ENCODE measurements around the gene DNAJC22. TPM values are rescaled to one million over a fixed set of nuclear protein-coding genes. Genes with fewer than 3 reads are reported as not detected.
"Not testable (repeated sequence)": the region's sequence is repeated elsewhere in the genome, so short reads cannot be mapped to it uniquely, and the experiment has no call there.

The DNAJC22 gene
- total and polyA plus RNA-seq, 11 donors, result 0.08 to 4.4 (median 0.52) TPM; not detected in 4

DNA sequence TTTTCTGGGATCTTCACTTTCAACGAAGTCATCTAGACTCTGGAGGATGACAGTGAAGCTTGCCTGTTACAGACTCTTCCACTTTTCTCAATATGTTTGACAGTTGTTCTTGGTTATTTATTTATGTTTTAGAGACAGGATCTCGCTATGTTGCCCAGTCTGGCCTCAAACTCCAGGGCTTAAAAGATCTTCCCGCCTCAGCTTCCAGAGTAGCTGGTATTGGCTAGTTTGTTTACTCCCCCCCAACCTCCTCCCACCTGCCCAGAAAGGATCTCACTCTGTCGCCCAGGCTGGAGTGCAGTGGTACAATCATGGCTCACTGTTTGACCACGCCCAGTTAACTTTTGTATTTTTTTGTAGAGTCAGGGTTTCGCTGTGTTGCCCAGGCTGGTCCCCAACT is 23.9 kb downstream of the DNAJC22 start:
- Histone ChIP-seq H3K4me1 (peaks cover 3 to 34% (median 25%) of the 10 kb centered on the region in 12 donors), H3K36me3 (peaks cover 0 to 3% (median 0%) of the 10 kb centered on the region in 9 donors), H3K9me3 (no peaks in the 10 kb centered on the region), H3K4me3 (no peak overlapping the region), H3K27ac (no peak overlapping the region), H3K27me3 (no peaks in the 10 kb centered on the region)
- intact Hi-C loops (cut with DNase I), result loop anchor here in 1 of 10 donors (10.0 kb wide), 1 partner anchor 74 kb away; no protein-coding TSS in a partner anchor
- TF ChIP-seq, protein P1, sequence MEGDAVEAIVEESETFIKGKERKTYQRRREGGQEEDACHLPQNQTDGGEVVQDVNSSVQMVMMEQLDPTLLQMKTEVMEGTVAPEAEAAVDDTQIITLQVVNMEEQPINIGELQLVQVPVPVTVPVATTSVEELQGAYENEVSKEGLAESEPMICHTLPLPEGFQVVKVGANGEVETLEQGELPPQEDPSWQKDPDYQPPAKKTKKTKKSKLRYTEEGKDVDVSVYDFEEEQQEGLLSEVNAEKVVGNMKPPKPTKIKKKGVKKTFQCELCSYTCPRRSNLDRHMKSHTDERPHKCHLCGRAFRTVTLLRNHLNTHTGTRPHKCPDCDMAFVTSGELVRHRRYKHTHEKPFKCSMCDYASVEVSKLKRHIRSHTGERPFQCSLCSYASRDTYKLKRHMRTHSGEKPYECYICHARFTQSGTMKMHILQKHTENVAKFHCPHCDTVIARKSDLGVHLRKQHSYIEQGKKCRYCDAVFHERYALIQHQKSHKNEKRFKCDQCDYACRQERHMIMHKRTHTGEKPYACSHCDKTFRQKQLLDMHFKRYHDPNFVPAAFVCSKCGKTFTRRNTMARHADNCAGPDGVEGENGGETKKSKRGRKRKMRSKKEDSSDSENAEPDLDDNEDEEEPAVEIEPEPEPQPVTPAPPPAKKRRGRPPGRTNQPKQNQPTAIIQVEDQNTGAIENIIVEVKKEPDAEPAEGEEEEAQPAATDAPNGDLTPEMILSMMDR (IDR thresholded peaks at IDR 0.05), result no peak
- no peak for TF ChIP-seq POLR2A (IDR thresholded peaks at IDR 0.05)
- WGBS, 4 donors, result 92 to 94% (median 93%) methylated on average over 6 of the region's 6 CpGs
- ATAC-seq, result no peak
- no peak for DNase-seq

DNA sequence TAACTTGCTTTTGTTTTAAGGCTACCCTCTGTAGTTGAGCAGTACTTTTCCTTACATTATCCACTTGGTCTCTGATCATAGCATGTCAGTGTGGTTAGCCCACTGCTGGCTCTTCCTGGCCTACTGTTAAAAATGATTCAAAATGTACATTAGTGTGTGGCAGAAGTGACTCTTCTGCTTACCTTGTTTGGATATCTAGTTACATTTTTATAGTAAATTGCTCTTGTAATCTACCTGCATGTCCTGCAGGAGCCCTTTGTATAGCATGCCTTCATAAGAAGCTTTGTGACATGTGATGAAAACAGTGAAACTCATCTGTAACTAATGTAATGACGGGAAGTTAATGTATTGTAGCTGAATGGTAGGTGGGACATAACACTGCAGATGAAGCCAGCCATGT is 28.7 kb downstream of the DNAJC22 start:
- intact Hi-C loops (cut with DNase I), result loop anchor here in 1 of 10 donors (10.0 kb wide), 1 partner anchor 69 kb away; no protein-coding TSS in a partner anchor
- WGBS, 4 donors, result 97 to 100% (median 99%) methylated on average over 1 of the region's 1 CpG

DNA sequence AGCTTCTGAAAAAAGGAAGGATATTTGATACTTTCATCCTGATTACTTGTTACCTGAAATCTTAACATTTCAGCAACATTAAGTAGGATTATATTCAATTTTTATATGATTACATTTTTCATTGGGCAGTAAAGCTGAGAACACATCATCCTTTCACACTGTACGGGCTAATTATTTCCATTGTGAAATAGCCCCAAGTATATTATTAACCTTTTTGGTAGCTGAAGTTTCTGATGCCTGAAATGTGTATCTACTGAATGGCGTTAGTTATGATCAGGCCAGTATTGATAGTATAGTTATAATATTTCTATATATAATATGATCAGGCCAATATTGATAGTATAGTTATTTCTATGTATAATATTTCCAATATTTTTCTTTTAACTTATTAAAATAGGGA is 30.7 kb downstream of the DNAJC22 start:
- TF ChIP-seq POLR2A (IDR thresholded peaks at IDR 0.05), result no peak
- DNase-seq (no peak), ATAC-seq (no peak)
- H3K4me3 ChIP-seq, result no peak overlapping the region
- peaks cover 0 to 3% (median 0%) of the 10 kb centered on the region in 9 donors for H3K36me3 ChIP-seq
- H3K4me1 ChIP-seq, result no peaks in the 10 kb centered on the region
- 88 to 91% (median 90%) methylated on average over 2 of the region's 2 CpGs for WGBS, 4 donors
- H3K27me3 ChIP-seq, result no peaks in the 10 kb centered on the region
- no peak overlapping the region for H3K27ac ChIP-seq
- no peaks in the 10 kb centered on the region for H3K9me3 ChIP-seq
- intact Hi-C loops (cut with DNase I), result loop anchor here in 1 of 10 donors (10.0 kb wide), 1 partner anchor 67 kb away; no protein-coding TSS in a partner anchor

More for the DNA sequence above, 28.7 kb downstream of the DNAJC22 start:
- DNase-seq (no peak), ATAC-seq (no peak)
- TF ChIP-seq POLR2A (IDR thresholded peaks at IDR 0.05), result no peak
- TF ChIP-seq, protein P1 (IDR thresholded peaks at IDR 0.05), result no peak
- Histone ChIP-seq H3K9me3 (no peaks in the 10 kb centered on the region), H3K4me1 (peaks cover 0 to under 1% (median 0%) of the 10 kb centered on the region in 12 donors), H3K4me3 (no peak overlapping the region), H3K27ac (no peak overlapping the region), H3K36me3 (peaks cover 0 to 3% (median 0%) of the 10 kb centered on the region in 9 donors), H3K27me3 (no peaks in the 10 kb centered on the region)

DNA sequence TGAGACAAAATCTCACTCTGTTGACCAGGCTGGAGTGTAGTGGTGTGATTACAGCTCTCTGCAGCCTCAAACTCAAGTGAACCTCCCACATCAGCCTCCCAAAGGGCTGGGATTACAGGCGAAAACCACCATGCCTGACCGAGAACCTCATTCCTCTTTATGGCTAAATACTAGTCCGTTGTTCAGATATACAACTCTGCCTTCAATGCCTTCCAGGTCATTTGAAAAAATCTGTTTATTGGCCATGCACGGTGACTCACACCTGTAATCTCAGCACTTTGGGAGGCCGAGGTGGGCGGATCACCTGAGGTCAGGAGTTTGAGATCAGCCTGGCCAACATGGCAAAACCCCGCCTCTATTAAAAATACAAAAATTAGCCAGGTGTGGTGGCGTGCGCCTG is 33.5 kb downstream of the DNAJC22 start:
- H3K36me3 ChIP-seq; H3K4me1 ChIP-seq; DNase-seq; ATAC-seq; H3K27ac ChIP-seq; H3K9me3 ChIP-seq; intact Hi-C loops (cut with DNase I); H3K4me3 ChIP-seq; H3K27me3 ChIP-seq: not testable (repeated sequence)
- WGBS, 4 donors, result 82 to 98% (median 96%) methylated on average over 9 of the region's 9 CpGs

DNA sequence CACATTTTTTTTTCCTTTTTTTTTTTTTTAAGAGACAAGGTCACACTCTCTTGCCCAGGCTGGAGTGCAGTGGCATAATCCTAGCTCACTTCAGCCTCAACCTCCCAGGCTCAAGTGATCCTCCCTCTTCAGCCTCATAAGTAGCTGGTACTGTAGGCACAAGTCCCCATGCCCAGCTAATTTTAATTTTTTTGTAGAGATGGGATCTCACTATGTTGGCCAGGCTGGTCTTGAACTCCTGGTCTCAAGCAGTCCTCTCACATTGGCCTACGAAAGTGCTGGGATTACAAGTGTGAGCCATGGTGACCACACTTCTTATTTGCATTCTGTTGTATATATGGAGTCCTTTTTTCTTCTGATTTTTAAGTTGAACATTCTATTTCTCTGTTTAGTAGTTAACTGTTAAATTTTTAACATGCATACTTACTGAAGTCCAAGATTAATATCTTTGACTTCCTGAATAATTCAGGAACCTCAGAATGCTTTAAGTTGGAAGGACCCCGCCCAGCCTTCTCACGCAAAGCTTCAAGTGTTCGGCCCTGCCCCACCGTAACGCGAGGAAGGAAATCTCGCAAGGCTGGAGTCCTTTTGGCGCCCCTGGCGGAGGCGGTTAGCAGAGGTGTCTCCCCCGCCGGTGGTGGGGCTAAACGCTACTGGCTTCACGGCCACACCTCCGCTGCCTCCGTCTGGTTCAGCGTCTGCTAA is 42.1 kb downstream of the DNAJC22 start:
- TF ChIP-seq POLR2A (IDR thresholded peaks at IDR 0.05), result no peak
- TF ChIP-seq, protein P1 (IDR thresholded peaks at IDR 0.05), result peak in 1 of 12 donors; percentile 18
- Histone ChIP-seq H3K27ac (no peak overlapping the region), H3K36me3 (no peaks in the 10 kb centered on the region), H3K27me3 (no peaks in the 10 kb centered on the region), H3K4me3 (no peak overlapping the region), H3K9me3 (no peaks in the 10 kb centered on the region), H3K4me1 (no peaks in the 10 kb centered on the region)
- DNase-seq (peak in 3 of 5 donors; percentile 25 to 68 (median 33)), ATAC-seq (no peak)
- intact Hi-C loops (cut with DNase I), result no loop called here
- 74 to 85% (median 79%) methylated on average over 18 of the region's 18 CpGs for WGBS, 4 donors

Data from heart left ventricle (tissue), 16 donors.